ENCODE results near the gene FUT2. TPM values are rescaled to one million over a fixed set of nuclear protein-coding genes. Genes with fewer than 3 reads are reported as not detected.

Gene FUT2
- total and polyA plus RNA-seq, 2 donors (not counting 1 experiment from before 2014, with no cell fraction given) = not detected

- Histone ChIP-seq H3K9ac (ENCODE audit: low read length) (peak within 1 kb of the TSS; percentile 64), H3K27ac (ENCODE audit: low read length in 2 of 2) (no peak within 1 kb of the TSS), H4K20me1 (ENCODE audit: control insufficient read depth, insufficient read depth, low read length, poor library complexity, severe bottlenecking) (no peaks in the 10 kb centered on the region), H3K9me3 (ENCODE audit: control extremely low read depth in 1 of 3, control insufficient read depth in 2 of 3, insufficient read depth in 1 of 3, low read length in 2 of 3) (peaks cover 0 to 28% (median 0%) of the 10 kb centered on the region in 3 donors), H2AFZ (ENCODE audit: insufficient read depth, low read depth, low read length, poor library complexity, severe bottlenecking) (peak within 1 kb of the TSS; percentile 87), H3K4me2 (replicated peaks; ENCODE audit: low read depth, low read length, poor library complexity, severe bottlenecking) (peak within 1 kb of the TSS; percentile 99), H3K79me2 (ENCODE audit: control insufficient read depth, insufficient read depth, low read length) (no peaks in the 10 kb centered on the region), H3K4me1 (ENCODE audit: control insufficient read depth in 2 of 2, insufficient read depth in 2 of 2, low read length in 2 of 2) (peaks cover 22 to 25% of the 10 kb centered on the region in 2 donors), H3K36me3 (replicated peaks in 1 of 2; ENCODE audit: control extremely low read depth in 1 of 2, control insufficient read depth in 1 of 2, extremely low read depth in 1 of 2, insufficient read depth in 2 of 2, low read length in 1 of 2) (no peaks in the 10 kb centered on the region), H3K4me3 (ENCODE audit: control extremely low read depth in 1 of 5, extremely low read depth in 1 of 5, insufficient read depth in 1 of 5, low read depth in 2 of 5, low read length in 4 of 5) (peak within 1 kb of the TSS in 3 of 5 experiments; percentile 48 to 65 (median 54)), H3K27me3 (replicated peaks in 1 of 4; ENCODE audit: control extremely low read depth in 1 of 4, control insufficient read depth in 3 of 4, insufficient read depth in 4 of 4, low read length in 3 of 4) (peaks cover 0 to 30% (median 13%) of the 10 kb centered on the region in 4 experiments)
- Mint-ChIP-seq H3K4me1 (peaks cover 15% of the 10 kb centered on the region), H3K27ac (peak within 1 kb of the TSS; percentile 46), H3K9me3 (ENCODE audit: insufficient read depth) (no peaks in the 10 kb centered on the region), H3K27me3 (peaks cover 19% of the 10 kb centered on the region), H3K4me3 (peak within 1 kb of the TSS; percentile 54)
- POLR2A ChIA-PET = interaction anchor here (1.8 kb wide), 1 partner anchor 95 kb away, joined by 5 read pairs; the partner anchor contains the start of gene CA11
- WGBS (ENCODE audit: insufficient coverage) = 21% methylated on average over 23 of the region's 27 CpGs
- DNase-seq (peak; percentile 25), ATAC-seq (ENCODE audit: low read depth) (no peak)
- intact Hi-C loops (cut with micrococcal nuclease) = no loop called here
- CTCF ChIA-PET = interaction anchor here (2.0 kb wide), 1 partner anchor 91 kb away, joined by 8 read pairs; no protein-coding TSS in a partner anchor
- TF ChIP-seq EZH2 (IDR thresholded peaks at IDR 0.05; ENCODE audit: borderline replicate concordance, insufficient read depth, low read depth, low read length, poor library complexity, severe bottlenecking) = no peak
- no peak for TF ChIP-seq CTCF (IDR thresholded peaks at IDR 0.05)
Measured at GRCh38 chr19:48740164-48740972, 44.6 kb downstream of the FUT2 start, which contains the start of gene RASIP1. Gene RASIP1, minus strand, starts transcription at chr19:48740610. Its CDS starts 328 bp downstream, at chr19:48740282.
